GM19023 (cell line): ENCODE results near the gene DNAH6.
"Not testable (repeated sequence)": the region's sequence is repeated elsewhere in the genome, so short reads cannot be mapped to it uniquely, and the experiment has no call there.

Experiments
- ATAC-seq: cut with Tn5 transposase; IDR thresholded peaks from one replicate; pipeline ENCODE4 v1.9.1; 2021; ENCODE audit warnings: mild to moderate bottlenecking, moderate library complexity; ENCODE audit not compliant: unreplicated experiment

DNAH6 gene

GRCh38 chr2:84858937-84859336, 342.6 kb downstream of the DNAH6 start:
- ATAC-seq: no peak

GRCh38 chr2:84861539-84861938, 345.2 kb downstream of the DNAH6 start:
- ATAC-seq: no peak

GRCh38 chr2:84862006-84862405, 345.7 kb downstream of the DNAH6 start:
- no peak for ATAC-seq

GRCh38 chr2:84865181-84865783, 349.0 kb downstream of the DNAH6 start:
- ATAC-seq: no peak

GRCh38 chr2:84866122-84866521, 349.8 kb downstream of the DNAH6 start:
- ATAC-seq: no peak

GRCh38 chr2:84868327-84868726, 352.0 kb downstream of the DNAH6 start:
- ATAC-seq: not testable (repeated sequence)
